ENCODE measurements around the gene LMF1. TPM values are rescaled to one million over a fixed set of nuclear protein-coding genes. Genes with fewer than 3 reads are reported as not detected.

LMF1 gene
- total and polyA plus RNA-seq, 2 of the 8 experiments (the other 6 are each of a cell fraction or from before 2014, with no cell fraction given) = 3.5 to 9.1 TPM

DNA sequence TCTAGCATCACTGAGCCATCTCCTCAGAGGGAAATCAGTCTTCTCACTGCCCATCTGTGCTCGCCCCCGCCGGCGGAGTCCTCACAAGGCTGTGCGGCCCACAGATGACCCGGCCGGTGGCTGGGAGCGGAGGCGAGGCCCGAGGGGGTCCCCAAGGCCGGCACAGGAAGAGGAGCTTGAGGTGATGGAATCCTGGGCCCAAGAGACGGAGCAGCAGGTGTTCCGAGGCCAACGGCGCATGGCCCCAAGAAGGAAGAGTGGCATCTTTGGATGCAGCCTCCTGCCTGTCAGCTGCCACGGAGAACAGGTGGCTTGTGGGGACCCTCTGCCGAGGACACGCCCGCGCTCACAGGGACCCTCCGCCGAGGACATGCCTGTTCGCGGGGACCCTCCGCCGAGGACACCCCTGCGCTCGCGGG is 97.5 kb downstream of the LMF1 start:
- POLR2A ChIA-PET (ENCODE audit: partially characterized antibody) = no interaction called here
- H3K56ac ChIP-seq (replicated peaks; ENCODE audit: insufficient read length, low read depth, low read length) = no peak overlapping the region
- no peaks in the 10 kb centered on the region for H3K79me1 ChIP-seq (ENCODE audit: low read depth, low read length)
- no peak overlapping the region for H3K4me2 ChIP-seq (ENCODE audit: insufficient read depth in 1 of 2, low read depth in 2 of 2, low read length in 2 of 2)
- H3K4ac ChIP-seq (replicated peaks; ENCODE audit: insufficient read length, low read depth, low read length) = no peak overlapping the region
- H3K14ac ChIP-seq (ENCODE audit: insufficient read length) = no peak overlapping the region
- H2BK15ac ChIP-seq (ENCODE audit: low read length) = no peak overlapping the region
- H3K4me1 ChIP-seq (replicated peaks in 1 of 4; ENCODE audit: control insufficient read depth in 3 of 4, insufficient read depth in 4 of 4, low read length in 3 of 4) = no peaks in the 10 kb centered on the region; a peak in 1 of 7 replicates
- no peak overlapping the region for H2AFZ ChIP-seq (ENCODE audit: low read length)
- H4K91ac ChIP-seq (replicated peaks; ENCODE audit: insufficient read length, low read length) = no peak overlapping the region
- no peaks in the 10 kb centered on the region for H3K23me2 ChIP-seq (ENCODE audit: low read depth, low read length)
- H3K4me3 ChIP-seq (ENCODE audit: extremely low read depth in 1 of 4, insufficient read depth in 2 of 4, low read depth in 3 of 4, low read length in 4 of 4) = no peak overlapping the region
- CTCF ChIA-PET (ENCODE audit: partially characterized antibody) = no interaction called here
- no peak overlapping the region for H4K5ac ChIP-seq (ENCODE audit: insufficient read length, low read depth, low read length)
- H4K20me1 ChIP-seq (replicated peaks in 1 of 2; ENCODE audit: control insufficient read depth in 1 of 2, insufficient read depth in 2 of 2, low read length in 2 of 2) = no peaks in the 10 kb centered on the region
- no peak overlapping the region for H3K23ac ChIP-seq (ENCODE audit: insufficient read length)
- no peak overlapping the region for H3K9ac ChIP-seq (replicated peaks in 1 of 4; ENCODE audit: extremely low read depth in 1 of 4, low read depth in 3 of 4, low read length in 3 of 4)
- no peak overlapping the region for H2BK20ac ChIP-seq (ENCODE audit: low read length)
- H2AK5ac ChIP-seq (ENCODE audit: low read depth, low read length) = no peak overlapping the region
- 82% methylated on average over 24 of the region's 29 CpGs; no CpG with 5 or more reads in 1 of the 2 experiments for WGBS, 2 experiments (ENCODE audit: extremely low coverage in 1 of 2, insufficient coverage in 1 of 2, insufficient read length in 1 of 2, insufficient replicate concordance in 2 of 2, low coverage in 1 of 2, low lambda C conversion rate in 2 of 2, missing lambda C conversion rate in 1 of 2)
- H3K9me3 ChIP-seq (ENCODE audit: insufficient read depth in 2 of 2, low read depth in 1 of 2, low read length in 1 of 2) = peaks cover 0 to 60% of the 10 kb centered on the region in 2 experiments; a peak in 2 of 4 replicates
- no peak for FAIRE-seq
- H3K27ac ChIP-seq (ENCODE audit: low read depth, low read length) = no peak overlapping the region
- H3K18ac ChIP-seq (ENCODE audit: extremely low read depth, low read length) = no peak overlapping the region
- no peak overlapping the region for H2BK5ac ChIP-seq (ENCODE audit: low read depth, low read length)
- H3K36me3 ChIP-seq (ENCODE audit: control insufficient read depth in 2 of 4, insufficient read depth in 4 of 4, low read length in 3 of 4) = no peaks in the 10 kb centered on the region
- TF ChIP-seq CEBPB (IDR thresholded peaks at IDR 0.05; ENCODE audit: low read depth, low read length) (no peak), E2F6 (IDR thresholded peaks at IDR 0.05) (no peak), BACH1 (IDR thresholded peaks at IDR 0.05; ENCODE audit: low read length) (no peak), YY1 (IDR thresholded peaks at IDR 0.05; ENCODE audit: low read depth, low read length) (no peak), CTCF (IDR thresholded peaks at IDR 0.05; ENCODE audit: control extremely low read depth in 1 of 3, insufficient read depth in 1 of 3, low read depth in 1 of 3, low read length in 3 of 3) (no peak)
- H3K27me3 ChIP-seq (replicated peaks in 1 of 4; ENCODE audit: control insufficient read depth in 3 of 4, extremely low read depth in 1 of 4, insufficient read depth in 3 of 4, low read length in 3 of 4) = no peaks in the 10 kb centered on the region
- DNase-seq (ENCODE audit: low read depth in 1 of 2, low spot score in 2 of 2) = no peak
- H3K79me2 ChIP-seq (ENCODE audit: control insufficient read depth in 1 of 2, insufficient read depth in 2 of 2, low read length in 2 of 2) = no peaks in the 10 kb centered on the region
- no peak overlapping the region; the same call in 1 of the 2 replicates for H4K8ac ChIP-seq (ENCODE audit: extremely low read depth, insufficient read depth, low read length)
- H2BK12ac ChIP-seq (ENCODE audit: low read depth, low read length) = no peak overlapping the region
- no peak overlapping the region for H2BK120ac ChIP-seq (replicated peaks; ENCODE audit: low read depth, low read length)

Measured in H1 (cell line).